KOPT-K1 (cell line): ENCODE results near the gene CKB.

Experiments
- H3K27ac ChIP-seq: fragments of 200-600 bp; sonication (generic); 2 replicates; pipeline ENCODE4 v1.5.1; 2016; ENCODE audit warnings: antibody characterized with exemption, mild to moderate bottlenecking, low read depth, low read length; ENCODE audit not compliant: poor library complexity, severe bottlenecking
- H3K36me3 ChIP-seq: fragments of 200-600 bp; sonication (generic); 2 replicates; pipeline ENCODE4 v1.5.1; 2017; ENCODE audit warnings: antibody characterized with exemption, mild to moderate bottlenecking, low read length, moderate library complexity; ENCODE audit not compliant: insufficient read depth
- H3K9me3 ChIP-seq: fragments of 200-600 bp; sonication (generic); 2 replicates; pipeline ENCODE4 v1.5.1; 2017; ENCODE audit warnings: antibody characterized with exemption, low read length, mild to moderate bottlenecking; ENCODE audit not compliant: insufficient read depth, poor library complexity, severe bottlenecking

CKB gene

GRCh38 chr14:103555559-103556337 lies 33.1 kb upstream of the CKB start:
- Histone ChIP-seq H3K9me3 (no peaks in the 10 kb centered on the region), H3K27ac (no peak overlapping the region), H3K36me3 (peaks cover 49% of the 10 kb centered on the region)

GRCh38 chr14:103552846-103553210 lies 30.2 kb upstream of the CKB start:
- Histone ChIP-seq H3K36me3 (peaks cover 20% of the 10 kb centered on the region), H3K9me3 (no peaks in the 10 kb centered on the region), H3K27ac (no peak overlapping the region)

DNA sequence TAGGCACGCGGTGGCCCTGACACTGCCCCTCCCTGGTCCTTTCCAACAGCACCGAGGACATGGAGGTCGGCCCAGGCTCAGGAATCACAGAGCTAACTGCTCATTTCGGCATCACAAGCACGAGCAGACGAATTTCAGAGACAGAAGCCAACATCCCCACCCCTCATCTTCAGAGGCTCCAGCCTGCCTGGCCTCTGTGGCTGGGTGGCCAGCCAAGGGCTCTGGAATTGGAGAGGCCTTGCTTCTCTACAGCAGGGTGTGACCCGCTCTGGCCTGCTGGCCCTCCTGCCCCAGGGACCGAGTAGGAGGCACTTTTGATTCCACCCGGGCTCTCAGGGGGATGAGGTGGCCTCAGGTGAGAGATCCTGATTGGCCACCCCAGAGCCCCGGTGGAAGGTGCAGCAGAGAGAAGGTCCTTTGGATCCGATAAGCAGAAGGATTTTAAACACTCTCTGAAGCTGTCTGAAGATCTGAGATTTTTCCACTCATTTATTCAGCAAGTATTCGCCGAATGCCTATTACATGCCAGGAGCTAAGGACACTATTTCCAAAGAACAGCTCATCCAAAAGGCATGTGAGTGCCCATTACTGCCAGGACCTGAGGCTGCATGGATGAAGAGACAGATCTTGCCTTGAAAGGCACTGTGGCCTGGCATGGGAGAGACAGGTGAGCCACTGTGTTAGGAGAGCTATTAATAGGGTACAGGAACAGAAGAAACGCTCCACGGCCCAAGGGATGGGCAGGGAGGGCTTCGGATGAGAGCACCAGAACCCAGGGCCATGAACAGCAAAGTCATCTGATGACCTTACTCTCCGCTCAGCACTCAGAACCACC lies 29.6 kb upstream of the CKB start:
- H3K27ac ChIP-seq, result no peak overlapping the region
- H3K9me3 ChIP-seq, result no peaks in the 10 kb centered on the region
- peaks cover 14% of the 10 kb centered on the region for H3K36me3 ChIP-seq

- H3K9me3 ChIP-seq, result no peaks in the 10 kb centered on the region
- H3K27ac ChIP-seq, result no peak overlapping the region
- peaks cover 5% of the 10 kb centered on the region for H3K36me3 ChIP-seq
Observed at GRCh38 chr14:103551338-103551762, 28.7 kb upstream of the CKB start.

GRCh38 chr14:103550451-103551337 lies 28.1 kb upstream of the CKB start:
- Histone ChIP-seq H3K27ac (no peak overlapping the region), H3K36me3 (peaks cover 5% of the 10 kb centered on the region; the same call in 1 of the 2 replicates)

DNA sequence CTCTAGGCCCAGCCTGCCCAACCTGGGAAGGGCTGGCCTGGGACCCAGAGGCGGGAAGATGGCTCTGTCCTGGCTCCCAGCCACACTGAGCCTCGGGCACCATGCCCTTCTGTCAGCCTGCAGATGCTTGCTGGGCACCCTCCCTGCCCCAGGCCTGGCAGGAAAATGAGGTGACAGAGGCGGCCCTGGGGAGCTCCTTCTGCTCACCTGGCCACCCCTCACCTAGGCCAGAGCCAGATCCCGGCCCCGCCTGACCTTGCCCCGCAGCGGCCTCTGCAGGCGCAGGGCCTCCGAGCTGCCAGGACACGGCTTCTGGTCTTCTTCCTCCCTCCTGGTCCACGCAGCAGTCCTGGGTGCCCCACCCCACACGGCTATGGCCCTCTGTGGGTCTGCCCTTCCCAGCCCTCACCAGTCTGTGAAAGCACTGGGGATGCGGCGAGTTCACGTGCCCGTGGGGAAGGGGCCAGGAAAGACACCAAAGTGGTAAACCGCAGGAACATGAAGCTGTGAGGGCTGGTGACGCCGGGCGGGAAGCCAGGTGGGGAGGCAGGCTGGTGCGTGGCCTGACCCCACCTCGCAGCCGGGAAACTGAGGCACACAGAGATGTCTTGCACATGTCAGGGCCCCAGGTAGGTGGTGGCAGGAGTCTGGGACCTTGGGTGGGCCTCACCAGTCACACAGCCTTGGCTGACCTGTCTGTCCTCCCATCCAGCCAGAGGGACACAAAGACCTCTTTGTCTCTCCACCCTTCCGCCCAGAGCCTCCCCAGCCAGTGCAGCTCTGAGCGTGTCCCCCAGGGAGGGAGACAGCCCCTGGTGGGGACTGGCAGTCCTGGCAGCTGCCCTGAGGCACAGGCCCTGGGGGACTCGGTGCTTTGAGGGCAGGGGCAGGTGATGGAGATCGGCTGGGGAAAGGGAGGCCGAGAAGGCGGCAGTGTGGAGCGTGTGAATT lies 27.0 kb upstream of the CKB start:
- Histone ChIP-seq H3K27ac (no peak overlapping the region), H3K36me3 (peaks cover under 1% of the 10 kb centered on the region; the same call in 1 of the 2 replicates), H3K9me3 (no peaks in the 10 kb centered on the region)

More at GRCh38 chr14:103550451-103551337, 28.1 kb upstream of the CKB start:
- H3K9me3 ChIP-seq, result no peaks in the 10 kb centered on the region

GRCh38 chr14:103548463-103549351 lies 26.1 kb upstream of the CKB start:
- Histone ChIP-seq H3K36me3 (no peaks in the 10 kb centered on the region; the same call in 1 of the 2 replicates), H3K9me3 (no peaks in the 10 kb centered on the region), H3K27ac (no peak overlapping the region)

GRCh38 chr14:103547941-103548462 lies 25.4 kb upstream of the CKB start:
- Histone ChIP-seq H3K27ac (no peak overlapping the region), H3K9me3 (no peaks in the 10 kb centered on the region), H3K36me3 (no peaks in the 10 kb centered on the region)

DNA sequence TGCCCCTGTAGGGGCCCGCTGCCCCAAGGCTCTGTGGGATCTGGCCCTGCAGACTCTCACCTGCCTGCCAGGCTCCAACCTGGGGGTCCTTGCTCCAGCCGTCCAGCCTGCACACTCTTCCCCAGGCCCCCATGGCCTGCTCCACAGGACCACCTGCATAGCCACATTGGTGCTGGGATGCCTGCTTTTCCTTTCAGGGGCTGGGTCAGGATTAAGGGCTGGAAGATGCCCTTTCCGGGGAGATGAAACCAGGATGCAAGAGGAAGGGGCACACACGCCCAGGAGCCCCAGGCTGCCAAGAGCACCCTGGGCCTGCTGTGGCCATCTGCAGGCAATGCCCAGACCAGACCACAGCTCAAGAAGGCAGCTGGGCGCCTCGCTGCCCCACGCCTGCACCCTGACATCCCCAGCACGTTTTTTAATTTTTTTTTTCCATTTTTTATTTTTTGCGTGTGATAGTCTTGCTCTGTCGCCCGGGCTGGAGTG lies 24.9 kb upstream of the CKB start:
- Histone ChIP-seq H3K36me3 (no peaks in the 10 kb centered on the region), H3K27ac (no peak overlapping the region), H3K9me3 (no peaks in the 10 kb centered on the region)

- H3K27ac ChIP-seq, result no peak overlapping the region
- H3K9me3 ChIP-seq, result no peaks in the 10 kb centered on the region
- H3K36me3 ChIP-seq, result no peaks in the 10 kb centered on the region
Observed at GRCh38 chr14:103546652-103547454, 24.2 kb upstream of the CKB start.

- Histone ChIP-seq H3K27ac (no peak overlapping the region), H3K9me3 (no peaks in the 10 kb centered on the region), H3K36me3 (no peaks in the 10 kb centered on the region)
Observed at GRCh38 chr14:103545915-103546651, 23.5 kb upstream of the CKB start.
